ENCODE results near the gene PUM1. TPM values are rescaled to one million over a fixed set of nuclear protein-coding genes. Genes with fewer than 3 reads are reported as not detected.
"Not testable (repeated sequence)": the region's sequence is repeated elsewhere in the genome, so short reads cannot be mapped to it uniquely, and the experiment has no call there.

The PUM1 gene
- total and polyA plus RNA-seq, 2 donors, result 35.4 to 36.3 TPM

DNA sequence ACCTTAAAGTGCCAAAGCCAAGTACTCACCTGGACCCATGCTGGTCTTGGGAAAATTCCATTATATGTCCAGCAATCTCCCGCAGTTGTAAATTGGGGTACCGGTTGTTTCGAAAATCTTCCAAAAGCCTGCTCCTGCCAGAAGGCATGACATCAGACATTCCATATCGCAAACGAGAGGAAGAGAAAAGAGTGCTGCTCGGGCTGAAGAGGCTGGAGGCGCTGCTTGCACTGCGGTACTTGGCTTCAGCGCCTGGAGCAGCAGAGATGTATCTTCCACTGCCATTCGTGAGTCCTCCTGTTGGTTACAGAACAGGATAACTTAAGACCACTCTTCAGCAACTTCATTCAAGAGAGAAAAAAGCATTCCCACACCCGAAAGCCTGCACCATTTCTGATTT, 111.8 kb downstream of the PUM1 start:
- 97% methylated on average over 11 of the region's 11 CpGs for WGBS
- no peak for DNase-seq (ENCODE audit: low read depth in 6 of 9, low spot score in 9 of 9)
- H3K36me3 ChIP-seq (ENCODE audit: control insufficient read depth in 2 of 2, insufficient read depth in 2 of 2, low read length in 1 of 2), result peaks cover 52 to 86% of the 10 kb centered on the region in 2 donors
- no peaks in the 10 kb centered on the region for H3K27me3 ChIP-seq (ENCODE audit: control insufficient read depth in 2 of 2, insufficient read depth in 1 of 2, low read length in 1 of 2)
- H3K27ac ChIP-seq (ENCODE audit: low read depth in 1 of 2, low read length in 1 of 2), result no peak overlapping the region
- H3K9me3 ChIP-seq (ENCODE audit: control insufficient read depth in 2 of 2, insufficient read depth in 1 of 2, low read length in 1 of 2), result no peaks in the 10 kb centered on the region
- no peak overlapping the region for H3K4me3 ChIP-seq (ENCODE audit: low read length in 2 of 2)
- no peaks in the 10 kb centered on the region for H3K4me1 ChIP-seq (ENCODE audit: control insufficient read depth in 2 of 2, insufficient read depth in 2 of 2, low read length in 2 of 2)

DNA sequence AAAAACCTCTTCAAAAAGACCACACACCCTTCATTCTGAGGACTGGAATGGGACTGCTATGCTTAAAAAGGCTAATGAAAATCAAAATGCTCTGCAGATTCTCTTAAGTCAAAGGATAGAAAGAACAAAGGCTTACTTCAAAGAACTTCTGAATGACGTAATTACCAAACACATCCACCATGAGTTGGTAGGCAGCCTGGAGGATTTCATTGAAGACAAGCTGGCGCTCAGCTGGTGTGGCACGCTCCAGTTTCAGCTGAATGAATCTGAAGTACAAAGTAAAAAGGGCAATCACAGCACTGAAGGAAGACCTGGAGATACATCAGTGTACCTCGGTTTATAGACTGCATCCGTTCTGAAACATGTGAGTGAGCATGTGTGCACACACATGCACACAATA, 113.4 kb downstream of the PUM1 start:
- Histone ChIP-seq H3K27me3 (ENCODE audit: control insufficient read depth in 2 of 2, insufficient read depth in 1 of 2, low read length in 1 of 2) (no peaks in the 10 kb centered on the region), H3K4me1 (ENCODE audit: control insufficient read depth in 2 of 2, insufficient read depth in 2 of 2, low read length in 2 of 2) (no peaks in the 10 kb centered on the region), H3K4me3 (ENCODE audit: low read length in 2 of 2) (no peak overlapping the region), H3K36me3 (ENCODE audit: control insufficient read depth in 2 of 2, insufficient read depth in 2 of 2, low read length in 1 of 2) (peaks cover 61 to 91% of the 10 kb centered on the region in 2 donors), H3K27ac (ENCODE audit: low read depth in 1 of 2, low read length in 1 of 2) (no peak overlapping the region), H3K9me3 (ENCODE audit: control insufficient read depth in 2 of 2, insufficient read depth in 1 of 2, low read length in 1 of 2) (no peaks in the 10 kb centered on the region)
- whole genome bisulfite sequencing, result 77% methylated on average over 5 of the region's 5 CpGs
- DNase-seq (ENCODE audit: low read depth in 6 of 9, low spot score in 9 of 9), result peak in 5 of 9 donors; percentile 8 to 42 (median 16)

DNA sequence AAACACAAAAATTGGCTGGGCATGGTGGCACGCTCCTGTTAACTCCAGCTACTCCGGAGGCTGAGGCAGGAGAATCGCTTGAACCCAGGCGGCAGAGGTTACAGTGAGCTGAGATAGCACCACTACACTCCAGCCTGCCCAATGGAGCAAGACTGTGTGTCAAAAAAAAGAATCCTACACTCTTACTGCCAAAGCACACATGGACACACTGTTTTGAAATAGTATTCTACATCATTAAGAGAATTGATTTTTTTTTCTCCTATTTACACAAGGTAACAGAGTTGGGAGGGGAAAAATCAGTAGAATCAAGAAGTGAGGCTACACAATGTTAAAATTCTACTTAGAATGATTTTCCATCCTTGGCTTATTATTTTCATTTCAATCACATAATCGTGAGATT, 114.8 kb downstream of the PUM1 start:
- H3K27ac ChIP-seq (ENCODE audit: low read depth in 1 of 2, low read length in 1 of 2), result no peak overlapping the region
- H3K4me1 ChIP-seq (ENCODE audit: control insufficient read depth in 2 of 2, insufficient read depth in 2 of 2, low read length in 2 of 2), result no peaks in the 10 kb centered on the region
- DNase-seq (ENCODE audit: low read depth in 6 of 9, low spot score in 9 of 9), result no peak
- WGBS, result 97% methylated on average over 5 of the region's 5 CpGs
- H3K4me3 ChIP-seq (ENCODE audit: low read length in 2 of 2), result no peak overlapping the region
- H3K9me3 ChIP-seq (ENCODE audit: control insufficient read depth in 2 of 2, insufficient read depth in 1 of 2, low read length in 1 of 2), result no peaks in the 10 kb centered on the region
- no peaks in the 10 kb centered on the region for H3K27me3 ChIP-seq (ENCODE audit: control insufficient read depth in 2 of 2, insufficient read depth in 1 of 2, low read length in 1 of 2)
- H3K36me3 ChIP-seq (ENCODE audit: control insufficient read depth in 2 of 2, insufficient read depth in 2 of 2, low read length in 1 of 2), result peaks cover 57 to 86% of the 10 kb centered on the region in 2 donors

DNA sequence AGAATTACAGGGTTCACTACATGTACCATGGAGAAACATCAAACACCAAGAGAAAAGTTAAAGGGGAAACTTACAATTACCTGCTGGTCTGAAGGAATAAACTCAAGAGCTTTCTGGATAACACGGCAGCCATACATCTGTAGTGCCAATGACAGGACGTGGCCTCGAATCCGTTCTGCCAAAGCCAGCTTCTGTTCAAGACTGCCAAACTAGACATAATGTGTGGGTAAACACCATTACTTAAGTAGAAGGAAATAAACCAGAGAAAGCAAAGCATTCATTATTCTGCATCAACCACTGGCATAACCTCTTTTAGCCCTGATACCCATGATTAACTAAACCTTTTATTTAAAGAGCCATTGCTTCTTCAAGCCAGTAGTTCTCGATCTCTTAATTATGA, 115.5 kb downstream of the PUM1 start:
- WGBS, result 97% methylated on average over 5 of the region's 5 CpGs
- Histone ChIP-seq H3K4me3 (ENCODE audit: low read length in 2 of 2) (no peak overlapping the region), H3K4me1 (ENCODE audit: control insufficient read depth in 2 of 2, insufficient read depth in 2 of 2, low read length in 2 of 2) (no peaks in the 10 kb centered on the region), H3K9me3 (ENCODE audit: control insufficient read depth in 2 of 2, insufficient read depth in 1 of 2, low read length in 1 of 2) (no peaks in the 10 kb centered on the region), H3K27me3 (ENCODE audit: control insufficient read depth in 2 of 2, insufficient read depth in 1 of 2, low read length in 1 of 2) (no peaks in the 10 kb centered on the region), H3K27ac (ENCODE audit: low read depth in 1 of 2, low read length in 1 of 2) (no peak overlapping the region), H3K36me3 (ENCODE audit: control insufficient read depth in 2 of 2, insufficient read depth in 2 of 2, low read length in 1 of 2) (peaks cover 57 to 88% of the 10 kb centered on the region in 2 donors)
- DNase-seq (ENCODE audit: low read depth in 6 of 9, low spot score in 9 of 9), result no peak

DNA sequence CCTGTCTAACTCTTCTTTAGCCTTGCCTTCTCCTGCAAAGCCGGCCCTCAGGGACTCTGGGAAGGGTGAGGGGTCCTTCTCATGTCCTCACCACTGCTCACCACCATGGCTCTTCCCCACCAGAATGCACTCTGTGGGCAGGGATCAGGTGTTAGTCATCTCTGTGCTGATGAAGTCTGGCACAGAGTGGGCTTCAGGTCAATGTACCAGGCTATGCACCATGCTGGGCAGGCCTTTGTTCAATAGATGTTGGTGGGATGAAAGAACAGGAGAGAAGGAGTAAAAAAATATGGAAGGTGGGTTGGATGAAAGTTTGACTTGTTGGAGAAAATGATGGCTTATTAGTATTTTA, 116.1 kb downstream of the PUM1 start:
- H3K4me1 ChIP-seq (ENCODE audit: control insufficient read depth in 2 of 2, insufficient read depth in 2 of 2, low read length in 2 of 2); H3K27ac ChIP-seq (ENCODE audit: low read depth in 1 of 2, low read length in 1 of 2); H3K27me3 ChIP-seq (ENCODE audit: control insufficient read depth in 2 of 2, insufficient read depth in 1 of 2, low read length in 1 of 2); H3K9me3 ChIP-seq (ENCODE audit: control insufficient read depth in 2 of 2, insufficient read depth in 1 of 2, low read length in 1 of 2); DNase-seq (ENCODE audit: low read depth in 6 of 9, low spot score in 9 of 9); H3K4me3 ChIP-seq (ENCODE audit: low read length in 2 of 2): not testable (repeated sequence)
- WGBS, result no CpG with 5 or more reads among the region's 1 CpG
- H3K36me3 ChIP-seq (ENCODE audit: control insufficient read depth in 2 of 2, insufficient read depth in 2 of 2, low read length in 1 of 2), result peaks cover 55 to 87% of the 10 kb centered on the region in 2 donors

DNA sequence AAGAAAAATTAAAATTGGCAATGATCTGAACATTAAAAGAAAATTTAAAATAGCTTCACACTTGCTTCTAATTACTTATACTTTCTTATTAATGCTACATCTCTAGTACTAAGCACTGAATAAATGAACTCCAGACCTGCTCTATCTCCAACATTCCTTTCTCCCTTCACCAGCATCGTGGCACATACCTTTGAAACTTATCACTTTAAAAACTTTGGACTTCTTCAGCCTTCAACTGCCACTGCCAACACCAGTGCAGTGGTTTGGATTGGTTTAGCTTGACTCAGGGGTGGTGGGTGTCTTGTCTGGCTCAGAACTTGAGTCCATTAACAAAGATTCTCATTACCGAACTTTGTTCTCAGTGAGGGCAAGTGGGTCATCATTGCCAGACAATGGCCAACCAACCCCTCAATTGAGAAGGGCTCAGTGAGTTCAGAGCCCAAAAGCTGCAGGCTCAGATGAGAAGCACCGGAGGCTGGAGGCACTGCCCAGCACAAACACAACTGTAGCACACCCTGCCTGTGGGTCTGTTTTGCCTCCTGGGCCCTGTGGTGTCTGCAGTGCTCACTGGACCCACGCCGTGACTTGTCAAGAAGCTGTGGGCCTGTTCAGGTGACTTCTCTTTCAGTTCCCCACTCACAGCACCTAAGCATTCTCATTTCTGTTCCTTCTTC, 116.6 kb downstream of the PUM1 start:
- H3K27ac ChIP-seq (ENCODE audit: low read depth in 1 of 2, low read length in 1 of 2); H3K9me3 ChIP-seq (ENCODE audit: control insufficient read depth in 2 of 2, insufficient read depth in 1 of 2, low read length in 1 of 2); H3K4me3 ChIP-seq (ENCODE audit: low read length in 2 of 2); DNase-seq (ENCODE audit: low read depth in 6 of 9, low spot score in 9 of 9); H3K4me1 ChIP-seq (ENCODE audit: control insufficient read depth in 2 of 2, insufficient read depth in 2 of 2, low read length in 2 of 2); H3K27me3 ChIP-seq (ENCODE audit: control insufficient read depth in 2 of 2, insufficient read depth in 1 of 2, low read length in 1 of 2): not testable (repeated sequence)
- H3K36me3 ChIP-seq (ENCODE audit: control insufficient read depth in 2 of 2, insufficient read depth in 2 of 2, low read length in 1 of 2), result peaks cover 51 to 84% of the 10 kb centered on the region in 2 donors
- 99% methylated on average over 1 of the region's 5 CpGs for WGBS

DNA sequence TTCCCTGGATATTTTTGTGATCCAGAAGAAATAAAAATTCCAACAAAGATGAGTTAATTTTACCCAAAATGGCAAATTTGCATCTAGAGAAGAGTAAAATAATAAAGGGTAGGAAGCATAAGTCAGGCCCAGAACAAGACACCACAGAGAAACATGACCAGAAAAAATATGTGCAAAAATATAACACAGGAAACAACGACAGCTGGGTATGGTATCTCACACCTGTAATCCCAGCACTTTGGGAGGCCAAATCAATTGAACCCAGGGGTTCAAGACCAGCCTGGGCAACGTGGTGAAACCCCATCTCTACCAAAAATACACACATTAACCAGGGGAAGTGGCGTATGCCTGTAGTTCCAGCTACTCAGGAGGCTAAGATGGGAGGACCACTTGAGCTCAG, 117.2 kb downstream of the PUM1 start:
- WGBS, result 97% methylated on average over 3 of the region's 3 CpGs
- Histone ChIP-seq H3K9me3 (ENCODE audit: control insufficient read depth in 2 of 2, insufficient read depth in 1 of 2, low read length in 1 of 2) (no peaks in the 10 kb centered on the region), H3K4me1 (ENCODE audit: control insufficient read depth in 2 of 2, insufficient read depth in 2 of 2, low read length in 2 of 2) (no peaks in the 10 kb centered on the region), H3K27ac (ENCODE audit: low read depth in 1 of 2, low read length in 1 of 2) (no peak overlapping the region), H3K36me3 (ENCODE audit: control insufficient read depth in 2 of 2, insufficient read depth in 2 of 2, low read length in 1 of 2) (peaks cover 44 to 82% of the 10 kb centered on the region in 2 donors), H3K4me3 (ENCODE audit: low read length in 2 of 2) (no peak overlapping the region), H3K27me3 (ENCODE audit: control insufficient read depth in 2 of 2, insufficient read depth in 1 of 2, low read length in 1 of 2) (no peaks in the 10 kb centered on the region)
- no peak for DNase-seq (ENCODE audit: low read depth in 6 of 9, low spot score in 9 of 9)

DNA sequence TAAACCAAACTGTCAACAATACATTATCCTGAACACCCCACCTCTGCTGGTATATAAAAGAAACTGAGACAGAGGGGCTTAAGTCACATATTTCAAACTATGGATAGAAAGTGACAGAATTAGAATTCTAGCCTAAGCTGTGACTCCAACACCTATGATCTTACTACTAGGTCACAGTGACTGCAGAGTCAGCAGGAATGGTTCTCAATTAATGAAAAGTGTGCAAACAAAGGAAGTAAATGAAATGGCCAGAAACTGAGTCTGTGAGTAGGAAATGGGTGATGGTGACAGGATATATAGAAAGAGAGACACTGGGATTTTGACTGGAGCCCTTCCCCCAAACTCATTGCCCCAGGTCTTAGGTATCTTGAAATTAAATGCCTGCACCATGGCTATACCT, 118.3 kb downstream of the PUM1 start:
- Histone ChIP-seq H3K9me3 (ENCODE audit: control insufficient read depth in 2 of 2, insufficient read depth in 1 of 2, low read length in 1 of 2) (no peaks in the 10 kb centered on the region), H3K4me1 (ENCODE audit: control insufficient read depth in 2 of 2, insufficient read depth in 2 of 2, low read length in 2 of 2) (no peaks in the 10 kb centered on the region), H3K4me3 (ENCODE audit: low read length in 2 of 2) (no peak overlapping the region), H3K27me3 (ENCODE audit: control insufficient read depth in 2 of 2, insufficient read depth in 1 of 2, low read length in 1 of 2) (no peaks in the 10 kb centered on the region), H3K36me3 (ENCODE audit: control insufficient read depth in 2 of 2, insufficient read depth in 2 of 2, low read length in 1 of 2) (peaks cover 45 to 78% of the 10 kb centered on the region in 2 donors), H3K27ac (ENCODE audit: low read depth in 1 of 2, low read length in 1 of 2) (no peak overlapping the region)
- DNase-seq (ENCODE audit: low read depth in 6 of 9, low spot score in 9 of 9), result no peak

DNA sequence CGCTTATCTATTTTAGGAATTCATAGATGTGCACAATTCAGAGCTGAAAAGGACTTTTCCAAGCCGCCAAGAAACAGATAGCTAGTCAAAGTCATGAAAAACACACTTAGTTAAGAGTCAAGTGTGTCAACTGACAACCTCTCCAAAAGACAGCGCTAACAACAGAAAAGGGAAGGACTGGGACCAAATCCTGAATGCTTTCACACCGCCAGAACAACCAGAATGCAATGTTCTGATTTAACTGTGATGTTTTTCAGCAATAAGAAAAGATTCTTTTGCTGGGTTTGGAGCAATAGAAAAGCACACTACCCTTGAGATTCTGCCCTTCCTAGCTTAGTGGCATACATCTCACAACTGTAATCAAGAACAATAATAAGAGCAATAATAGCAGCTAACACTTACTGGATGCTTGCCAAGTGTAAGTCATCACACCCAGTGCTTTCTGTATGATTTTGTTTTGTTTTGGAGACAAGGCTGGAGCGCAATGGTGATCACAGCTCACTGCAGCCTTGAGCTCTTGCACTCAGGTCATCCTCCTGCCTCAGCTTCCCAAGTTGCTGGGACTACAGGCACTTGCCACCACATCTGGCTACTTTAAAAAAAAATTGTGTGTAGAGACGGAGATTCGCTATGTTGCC, 123.1 kb downstream of the PUM1 start:
- no peak for DNase-seq (ENCODE audit: low read depth in 6 of 9, low spot score in 9 of 9)
- Histone ChIP-seq H3K27me3 (ENCODE audit: control insufficient read depth in 2 of 2, insufficient read depth in 1 of 2, low read length in 1 of 2) (no peaks in the 10 kb centered on the region), H3K9me3 (ENCODE audit: control insufficient read depth in 2 of 2, insufficient read depth in 1 of 2, low read length in 1 of 2) (no peaks in the 10 kb centered on the region), H3K27ac (ENCODE audit: low read depth in 1 of 2, low read length in 1 of 2) (peak overlapping the region in 1 of 2 donors; percentile 5), H3K36me3 (ENCODE audit: control insufficient read depth in 2 of 2, insufficient read depth in 2 of 2, low read length in 1 of 2) (peaks cover 43 to 66% of the 10 kb centered on the region in 2 donors), H3K4me3 (ENCODE audit: low read length in 2 of 2) (no peak overlapping the region), H3K4me1 (ENCODE audit: control insufficient read depth in 2 of 2, insufficient read depth in 2 of 2, low read length in 2 of 2) (no peaks in the 10 kb centered on the region)
- 98% methylated on average over 7 of the region's 7 CpGs for WGBS

Data from thymus (tissue), 11 donors.